ENCODE results near the gene FRMD4A.

FRMD4A gene

DNA sequence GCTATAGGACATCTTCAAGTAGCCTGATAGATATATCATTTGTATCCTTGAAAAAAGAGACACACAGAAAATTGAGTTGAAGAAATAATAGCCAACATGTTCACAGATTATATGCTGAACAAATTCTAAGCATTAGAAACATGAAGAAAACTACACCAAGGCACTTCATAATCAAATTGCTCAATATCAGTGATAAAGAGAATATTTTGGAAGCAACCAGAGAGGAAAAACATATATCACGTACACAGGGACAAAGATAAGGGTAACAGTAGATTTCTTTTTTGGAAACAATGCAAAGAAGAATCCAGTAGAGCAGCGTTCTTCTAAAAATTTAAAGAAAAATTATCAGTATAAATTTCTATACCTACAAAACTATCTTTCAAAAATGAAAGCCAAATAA, 6.0 kb upstream of the FRMD4A start:
- DNase-seq, result no peak

DNA sequence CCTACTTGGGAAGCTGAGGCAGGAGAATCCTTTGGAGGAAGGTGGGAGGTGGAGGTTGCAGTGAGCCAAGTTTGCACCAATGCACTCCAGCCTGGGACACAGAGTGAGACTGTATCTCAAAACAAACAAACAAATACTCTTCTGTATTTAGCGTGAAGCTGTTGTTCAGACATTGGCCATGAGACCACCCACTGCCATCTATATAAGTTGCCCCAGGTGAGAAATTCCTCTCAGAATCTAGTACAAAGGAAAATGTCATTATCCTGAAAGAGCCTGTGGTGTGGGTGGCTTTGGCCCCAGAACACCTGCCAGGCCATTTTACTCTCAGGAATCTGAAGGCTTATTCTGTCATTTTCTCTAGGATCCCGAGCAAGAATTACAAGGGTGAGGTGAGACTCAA, 4.0 kb upstream of the FRMD4A start:
- no peak for DNase-seq

DNA sequence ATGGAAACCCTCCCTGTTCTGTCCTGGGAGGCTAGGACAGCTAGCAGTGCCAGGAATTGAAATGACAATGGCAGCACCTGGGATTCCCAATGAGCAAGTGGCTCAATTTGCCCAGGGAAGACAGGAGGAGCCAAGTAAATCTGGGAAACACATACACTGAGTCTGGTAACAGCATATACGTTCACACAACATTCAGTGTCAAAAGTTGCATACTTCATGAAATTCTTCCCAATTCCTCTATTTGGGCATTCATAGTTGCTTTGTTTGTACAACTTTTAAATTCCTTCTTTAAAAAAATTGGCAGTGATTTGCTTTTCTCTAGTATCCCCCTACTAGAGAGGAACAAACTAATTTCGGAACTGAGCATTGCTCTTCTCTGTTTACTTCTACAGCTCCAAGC, 2.9 kb upstream of the FRMD4A start:
- no peak for DNase-seq

DNA sequence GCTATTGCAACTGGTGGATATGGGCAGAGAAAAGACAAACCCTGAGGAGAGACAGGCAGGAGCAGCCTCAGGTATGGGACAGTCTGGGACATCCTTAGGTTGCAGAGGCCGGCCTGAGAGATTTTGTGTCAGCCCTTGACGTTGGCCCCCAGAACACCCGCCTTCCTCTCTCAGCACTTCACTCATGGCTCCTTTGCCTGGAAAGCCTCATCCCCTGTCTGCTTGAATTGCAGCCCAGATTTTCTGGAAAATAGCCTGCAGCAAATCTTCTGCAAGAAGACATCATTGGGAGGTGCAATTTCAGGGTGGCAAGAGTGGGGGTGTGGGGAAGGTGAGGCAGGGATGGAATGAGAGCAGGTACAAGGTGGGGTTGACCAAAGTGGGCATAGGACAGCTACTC, 2.2 kb upstream of the FRMD4A start:
- no peak for DNase-seq

DNA sequence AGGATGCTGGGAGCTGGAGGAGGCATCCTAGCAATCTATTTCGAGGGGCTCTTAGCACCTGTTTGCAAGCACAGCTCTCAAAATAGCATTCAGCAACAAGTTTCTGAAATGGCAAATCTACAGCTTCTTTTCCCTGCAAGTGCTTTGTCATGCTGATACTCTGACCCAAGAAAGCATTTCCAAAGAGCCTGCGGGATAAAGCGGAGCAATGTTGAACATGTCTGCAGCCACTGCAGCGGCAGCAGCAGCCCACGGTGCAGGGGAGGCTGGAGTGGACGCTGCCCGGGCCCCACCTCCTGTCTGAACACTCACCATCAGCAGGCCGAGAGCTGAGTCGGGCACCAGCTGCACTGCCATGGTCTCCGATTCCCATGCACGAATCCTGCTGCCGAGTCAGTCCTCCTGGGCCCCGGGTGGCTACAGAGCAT, 964 bp downstream of the FRMD4A start:
- no peak for DNase-seq

DNA sequence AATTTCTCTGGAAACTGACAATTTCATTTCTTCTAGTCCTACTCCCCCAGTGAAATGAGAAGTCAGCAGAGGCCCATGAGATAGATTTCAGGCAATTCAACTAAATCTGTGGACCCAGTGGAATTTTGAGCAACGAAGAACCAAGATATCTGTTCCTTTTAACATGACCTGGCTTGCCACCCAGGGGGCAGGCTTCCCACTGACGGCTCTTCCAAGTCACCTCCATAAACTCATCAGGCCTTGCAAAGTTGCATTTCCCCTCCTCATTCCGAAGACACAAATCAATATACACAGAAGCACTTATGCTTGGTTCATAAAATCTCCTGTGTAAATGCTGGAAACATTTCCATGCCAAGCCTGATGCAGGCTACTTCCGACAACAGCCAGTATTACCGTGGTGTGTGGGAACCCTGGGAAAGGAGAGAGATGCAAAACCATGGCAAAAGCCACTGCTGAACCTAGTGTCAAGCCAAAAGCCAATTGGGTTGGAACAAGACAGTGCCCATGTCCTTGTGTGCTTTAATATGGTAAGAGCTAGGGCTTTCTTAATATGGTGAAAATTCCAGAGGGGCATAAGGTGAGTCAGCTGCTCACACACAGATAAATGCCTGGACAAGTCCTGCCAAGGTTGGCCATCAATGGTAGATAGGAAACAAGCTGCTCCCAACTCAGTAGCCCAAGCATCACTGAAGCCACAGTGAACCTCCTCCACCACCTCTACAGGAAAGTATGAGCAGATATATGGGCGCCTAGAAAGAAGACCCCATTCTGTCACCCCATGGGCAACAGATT, 1.6 kb downstream of the FRMD4A start:
- DNase-seq, result no peak

DNA sequence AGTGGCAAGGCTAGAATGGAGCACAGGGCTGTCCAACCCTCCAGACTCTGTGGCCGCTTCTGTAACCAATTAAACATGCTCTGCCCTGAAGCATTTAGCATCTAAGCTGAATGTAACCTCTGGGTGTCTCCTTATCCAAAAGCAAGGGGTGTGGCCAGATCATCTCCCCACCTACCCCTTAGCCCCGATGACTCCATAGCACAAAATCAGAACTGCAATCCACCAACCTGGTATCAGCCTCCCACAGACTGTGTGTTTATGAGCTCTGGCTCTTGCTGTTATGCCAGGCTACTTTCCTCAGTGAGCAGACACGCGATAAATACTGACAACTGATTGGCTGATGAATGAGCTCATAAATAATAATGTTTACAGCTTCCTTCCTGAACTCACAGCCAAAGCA, 3.2 kb downstream of the FRMD4A start:
- no peak for DNase-seq

DNA sequence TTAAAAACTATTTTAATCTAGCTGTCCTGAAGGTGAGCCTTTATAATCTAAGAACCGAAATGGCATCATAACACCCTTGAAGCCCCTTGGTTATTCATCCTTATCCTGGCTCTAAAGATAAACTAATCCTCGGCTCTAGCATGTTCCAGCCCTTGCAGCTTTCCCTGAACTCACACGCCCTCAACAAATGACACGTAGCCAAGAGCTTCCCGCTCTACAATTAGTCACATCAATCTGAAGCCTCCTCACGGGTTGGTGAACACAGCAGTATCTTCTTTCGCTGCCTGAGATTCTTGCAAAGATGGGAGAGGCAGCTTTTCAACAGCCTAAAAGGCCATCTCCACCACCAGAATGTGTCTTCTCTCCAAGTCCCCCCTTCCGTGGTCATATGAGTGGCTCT, 4.1 kb downstream of the FRMD4A start:
- DNase-seq, result no peak

DNA sequence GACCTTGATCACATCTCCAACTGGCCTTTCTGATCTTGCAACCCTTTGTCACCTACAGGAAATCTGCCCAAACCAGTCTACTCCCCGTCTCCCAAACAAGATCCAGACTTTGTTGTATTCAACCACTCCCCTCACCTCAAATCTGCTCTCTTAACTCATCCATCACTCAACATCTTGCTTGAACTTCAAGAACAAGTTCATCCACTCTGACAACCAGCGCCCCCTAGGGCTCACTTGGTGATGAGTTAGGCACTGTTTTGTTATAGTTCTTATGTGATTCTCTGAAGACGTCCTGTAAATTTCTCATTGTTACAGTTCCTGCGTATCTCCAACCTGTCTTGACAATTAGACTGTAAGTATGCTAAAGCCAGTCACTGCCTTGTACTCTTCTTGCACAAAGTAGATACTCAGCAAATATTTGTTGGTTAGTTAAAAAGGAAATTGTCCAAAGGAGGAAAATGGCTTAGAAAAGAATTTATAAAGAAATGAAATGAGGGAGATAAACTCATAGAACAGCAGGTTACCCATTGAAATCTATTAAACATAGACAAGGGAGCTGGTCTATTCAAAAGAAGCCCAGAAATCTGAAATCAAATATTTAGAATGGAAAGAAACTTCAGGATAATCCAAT, 5.3 kb downstream of the FRMD4A start:
- peak; percentile 83 for DNase-seq

DNA sequence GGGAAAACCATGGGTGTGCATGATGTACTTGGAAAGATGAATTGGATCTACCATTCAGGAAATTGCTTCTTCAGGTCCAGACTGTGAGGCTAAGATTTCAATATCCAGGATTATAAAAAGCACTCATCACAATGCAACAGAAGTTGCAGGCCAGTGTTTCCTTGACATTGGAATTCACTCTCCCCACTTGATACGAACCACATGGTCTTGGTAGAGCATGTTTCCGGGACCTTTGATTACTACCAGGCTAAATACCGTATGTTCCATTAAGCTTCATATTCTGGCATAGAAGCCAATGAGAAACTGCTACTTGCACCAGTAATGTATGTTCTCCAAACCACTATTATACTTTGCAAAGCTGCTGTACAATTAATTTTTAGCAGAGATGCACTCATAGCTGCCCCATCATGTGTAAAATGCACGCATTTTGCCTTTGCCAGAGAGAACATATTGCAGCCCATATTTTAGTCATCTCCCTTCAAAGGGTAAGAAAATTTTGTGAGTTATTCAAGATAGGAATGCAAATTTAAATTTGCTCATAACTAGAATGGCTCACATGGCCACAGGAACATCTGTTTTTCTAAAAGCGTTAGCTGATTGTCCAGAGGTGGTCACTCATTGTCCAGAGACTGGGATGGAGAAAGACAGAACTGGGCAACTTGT, 8.1 kb downstream of the FRMD4A start:
- DNase-seq, result no peak

DNA sequence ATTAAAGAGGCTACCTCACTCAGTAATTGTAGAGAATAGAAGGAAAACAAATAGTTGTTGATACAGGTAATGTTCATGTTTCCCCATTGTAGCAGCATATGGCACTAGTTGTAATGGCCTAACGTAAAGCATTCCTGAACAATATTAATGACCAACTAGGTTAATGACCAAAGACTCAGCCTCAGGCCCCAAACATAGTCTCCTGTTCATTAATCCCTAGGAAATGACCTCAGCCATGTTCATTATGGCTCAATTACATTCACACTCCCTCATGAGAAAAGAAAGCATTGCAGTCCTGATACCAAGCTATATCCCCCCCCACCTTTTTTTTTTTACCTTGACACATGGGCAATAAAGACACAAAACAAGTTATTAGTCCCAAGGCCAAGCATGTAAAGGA, 12.7 kb downstream of the FRMD4A start:
- DNase-seq, result no peak

DNA sequence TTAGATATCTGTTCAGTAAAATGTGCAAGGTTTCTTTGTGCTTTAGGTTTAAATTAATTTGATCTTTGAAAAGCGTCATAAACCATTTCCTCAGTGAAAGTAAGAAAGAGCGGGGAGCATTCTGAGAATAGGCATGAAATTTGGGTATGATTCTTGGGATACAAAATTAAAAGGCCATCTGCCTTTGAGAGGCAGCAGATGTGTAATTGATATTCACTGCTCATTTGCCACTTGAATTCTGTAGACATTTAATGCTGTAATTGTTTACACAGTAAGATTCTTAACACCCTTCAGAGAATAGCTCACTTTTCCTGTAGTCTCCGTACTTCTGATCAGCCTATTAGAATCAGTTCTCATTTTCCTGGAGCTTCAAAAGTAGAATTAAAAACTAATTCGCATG, 18.7 kb downstream of the FRMD4A start:
- no peak for DNase-seq

DNA sequence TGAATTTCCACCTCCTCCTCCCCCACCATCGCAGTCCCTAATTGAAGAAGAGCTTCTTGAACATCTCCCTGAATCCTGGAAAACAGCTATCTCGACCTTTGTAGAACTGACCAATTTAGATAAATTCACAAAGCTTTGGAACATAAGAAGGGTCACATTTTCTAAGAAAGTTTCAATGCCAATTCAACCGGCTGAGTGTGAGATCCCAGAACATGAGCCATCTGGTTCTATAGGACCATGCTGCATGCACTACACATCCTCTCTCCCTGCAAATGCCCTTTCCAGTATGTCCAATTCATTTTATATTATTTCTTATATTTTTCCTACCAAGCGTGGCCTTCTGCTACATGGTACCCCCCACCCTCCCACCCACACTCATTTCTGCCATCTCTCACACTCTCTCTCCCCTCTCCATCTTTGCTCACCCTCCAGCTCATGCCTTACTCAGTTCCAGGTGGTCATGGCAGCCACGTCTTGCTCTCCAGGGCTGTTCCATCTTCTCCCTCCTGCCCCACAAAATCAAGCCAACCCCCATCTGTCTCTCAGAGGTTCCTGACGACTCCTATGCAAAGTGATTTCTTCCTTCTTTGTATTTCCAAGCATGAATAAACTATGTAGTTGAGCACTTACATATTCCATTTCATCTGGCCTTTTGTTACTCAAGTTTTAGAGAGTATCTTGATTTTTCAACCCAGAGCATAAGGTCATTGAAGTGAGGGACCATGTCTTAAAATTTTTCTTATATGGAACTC, 19.3 kb downstream of the FRMD4A start:
- no peak for DNase-seq

DNA sequence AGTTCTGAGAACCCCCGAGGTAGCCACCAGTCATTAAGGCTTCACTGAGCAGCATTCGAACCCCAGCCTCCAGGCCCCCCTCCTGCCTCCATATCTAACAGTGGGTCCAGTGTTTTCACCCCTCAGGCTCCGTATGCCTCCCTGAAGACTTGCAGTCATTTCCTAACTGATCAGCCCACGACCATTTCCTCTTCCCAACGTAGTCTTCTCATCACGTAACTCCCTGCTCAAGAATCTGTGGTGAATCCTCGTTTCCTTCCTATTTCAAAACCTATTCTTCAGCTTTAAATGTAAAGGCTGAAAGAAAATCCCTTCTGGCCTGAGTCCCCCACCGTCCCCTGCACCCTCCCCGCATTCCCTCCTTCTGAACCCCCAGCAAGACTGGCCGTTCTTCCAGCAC, 21.1 kb downstream of the FRMD4A start:
- DNase-seq, result no peak

DNA sequence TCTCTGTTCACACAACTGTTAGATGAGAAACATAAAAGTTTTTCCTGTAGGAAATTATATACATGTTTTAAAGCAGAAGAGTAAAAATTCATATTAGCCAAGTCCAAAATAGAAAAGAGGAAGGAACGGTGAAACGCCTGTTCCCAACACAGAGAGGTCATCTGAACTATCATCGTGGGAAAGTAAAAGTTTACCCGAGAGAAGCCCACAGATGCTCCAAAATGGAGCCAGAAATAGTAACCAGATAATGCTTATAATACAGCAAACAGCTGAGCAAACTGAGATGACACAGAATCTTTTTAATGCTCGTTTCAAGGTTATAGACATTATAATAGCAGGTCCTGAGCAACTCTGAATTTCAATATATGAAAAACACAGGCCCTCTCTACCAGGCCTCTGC, 24.5 kb downstream of the FRMD4A start:
- DNase-seq, result no peak

DNA sequence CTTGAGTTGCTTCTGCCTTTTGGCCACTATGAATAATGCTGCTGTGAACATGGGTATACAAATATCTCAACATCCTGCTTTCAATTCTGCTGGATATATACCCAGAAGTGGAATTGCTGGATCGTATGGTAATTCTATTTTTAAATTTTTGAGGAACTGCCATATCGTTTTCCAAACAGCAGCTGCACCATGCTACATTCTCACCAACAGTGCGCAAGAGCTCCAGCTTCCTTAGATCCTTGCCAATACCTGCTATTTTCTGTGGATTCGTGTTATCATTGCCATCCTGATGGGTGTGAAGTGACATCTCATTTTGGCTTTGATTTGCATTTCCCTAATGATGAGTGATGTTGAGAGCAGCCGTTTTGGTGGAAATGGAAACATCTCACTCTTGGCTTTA, 26.7 kb downstream of the FRMD4A start:
- no peak for DNase-seq

DNA sequence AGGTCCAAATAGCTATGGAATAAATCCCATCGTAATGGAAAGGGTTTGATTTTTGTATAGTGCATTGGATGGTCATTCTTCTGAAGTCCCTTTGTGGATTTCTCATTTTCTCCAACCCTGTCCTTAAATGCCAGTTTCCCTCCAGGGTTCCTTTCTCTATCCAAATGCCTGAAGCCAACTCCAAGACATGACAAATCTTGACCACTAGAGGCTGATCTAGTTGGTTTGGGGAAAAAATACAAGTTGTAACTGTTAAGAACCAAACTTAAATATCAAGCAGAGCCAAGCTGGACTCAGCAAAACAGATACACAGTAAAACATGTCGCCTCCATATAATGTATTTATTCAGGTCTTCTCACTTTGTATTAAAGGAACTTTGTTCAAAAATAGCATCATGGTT, 28.7 kb downstream of the FRMD4A start:
- no peak for DNase-seq

DNA sequence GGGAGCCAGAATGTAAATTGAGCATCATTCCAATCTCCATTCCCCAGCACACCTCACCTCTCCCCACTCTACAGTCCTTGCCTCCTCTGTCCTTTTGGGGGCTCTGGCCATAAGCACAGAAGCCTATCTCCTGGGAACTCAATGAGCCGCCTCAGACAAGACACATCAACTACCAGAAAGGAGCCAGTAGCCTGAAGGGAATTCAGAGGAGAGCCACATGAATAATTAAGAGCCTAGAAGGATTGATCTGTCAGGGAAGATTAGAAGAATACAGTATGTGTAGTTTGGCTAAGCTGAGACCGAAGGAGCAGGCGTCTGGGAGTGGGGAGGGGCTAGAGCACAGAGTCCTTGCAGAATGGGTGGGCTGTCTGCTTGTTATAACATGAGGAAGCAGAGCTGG, 31.2 kb downstream of the FRMD4A start:
- no peak for DNase-seq

DNA sequence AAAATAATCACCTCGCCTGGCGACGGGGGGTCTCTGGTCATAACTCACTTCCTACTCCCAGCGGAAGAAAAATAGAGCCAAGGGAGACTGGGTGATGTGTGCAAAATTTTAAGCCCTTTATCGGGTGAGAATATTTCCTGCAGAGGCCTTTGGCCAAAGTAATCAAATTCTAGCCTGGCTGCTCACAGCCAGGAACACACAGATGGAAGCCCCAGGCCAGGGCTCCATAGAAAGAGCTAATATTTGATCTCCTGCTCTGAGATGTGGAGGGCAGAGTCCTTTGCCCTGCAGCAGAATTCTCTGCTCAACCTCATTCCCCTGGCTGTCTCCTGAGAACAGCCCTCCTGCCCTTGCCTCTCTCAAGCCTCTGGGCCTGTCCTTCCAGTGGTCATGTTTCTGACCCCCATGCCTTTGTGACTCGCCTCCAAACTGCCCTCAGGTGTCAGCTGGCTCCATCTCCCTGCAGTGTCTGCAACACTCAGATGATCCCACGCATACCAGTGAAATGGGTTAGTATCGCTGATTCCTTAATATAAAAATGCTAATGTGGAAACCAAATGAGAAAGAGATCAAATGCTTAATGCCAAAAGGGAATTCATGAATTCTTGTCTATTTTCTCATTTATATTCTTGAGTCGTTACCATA, 34.5 kb downstream of the FRMD4A start:
- DNase-seq, result no peak

DNA sequence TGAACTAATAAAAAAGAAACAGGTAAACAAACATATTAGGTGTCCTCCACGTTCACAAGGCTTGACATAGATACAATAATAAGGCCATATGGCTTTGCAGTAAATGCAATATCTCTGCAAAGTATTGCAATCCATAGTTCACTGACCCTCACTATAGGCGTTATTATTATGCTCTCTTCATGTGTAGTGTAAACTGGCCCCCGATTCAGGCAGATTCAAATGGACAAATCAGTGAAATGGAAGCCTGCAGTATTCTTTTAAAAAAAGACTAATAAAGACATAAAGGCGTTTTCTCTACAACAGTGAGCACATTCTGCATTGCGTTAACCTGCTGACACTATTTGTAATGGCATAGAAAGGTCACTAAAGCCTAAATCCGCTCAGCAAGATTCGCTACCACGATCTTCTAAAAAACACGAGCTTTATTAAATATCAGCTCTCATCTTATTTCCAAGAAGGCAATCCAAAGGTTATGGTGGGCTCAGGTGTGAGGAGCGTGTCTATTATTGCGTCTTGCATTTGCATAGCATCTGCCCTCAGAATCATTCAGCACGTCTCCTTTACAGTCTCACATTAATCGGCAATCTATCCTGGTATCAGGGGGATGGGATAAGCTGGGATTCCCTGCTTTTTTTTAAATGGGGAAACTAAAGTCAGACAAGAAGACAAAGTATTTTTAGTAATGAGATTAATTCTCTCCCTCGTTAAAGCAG, 36.2 kb downstream of the FRMD4A start:
- no peak for DNase-seq

DNA sequence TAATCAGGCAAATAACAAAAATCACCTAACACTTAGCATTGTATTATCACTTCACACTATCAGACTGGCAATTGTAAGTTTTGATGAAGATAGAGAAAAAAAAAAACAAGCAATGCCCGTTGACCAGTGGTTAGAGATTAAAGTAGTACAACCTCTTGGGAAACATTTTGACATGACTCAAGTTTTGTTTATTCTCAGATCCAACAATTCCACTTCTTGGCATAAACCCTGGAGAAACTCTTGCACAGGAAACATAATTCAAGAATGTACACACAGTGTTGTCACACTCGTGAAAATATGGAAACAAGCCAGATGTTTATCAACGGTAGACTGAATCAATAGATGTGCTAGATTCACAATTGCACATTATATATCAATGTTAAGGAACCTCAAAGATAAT, 37.2 kb downstream of the FRMD4A start:
- DNase-seq, result no peak

DNA sequence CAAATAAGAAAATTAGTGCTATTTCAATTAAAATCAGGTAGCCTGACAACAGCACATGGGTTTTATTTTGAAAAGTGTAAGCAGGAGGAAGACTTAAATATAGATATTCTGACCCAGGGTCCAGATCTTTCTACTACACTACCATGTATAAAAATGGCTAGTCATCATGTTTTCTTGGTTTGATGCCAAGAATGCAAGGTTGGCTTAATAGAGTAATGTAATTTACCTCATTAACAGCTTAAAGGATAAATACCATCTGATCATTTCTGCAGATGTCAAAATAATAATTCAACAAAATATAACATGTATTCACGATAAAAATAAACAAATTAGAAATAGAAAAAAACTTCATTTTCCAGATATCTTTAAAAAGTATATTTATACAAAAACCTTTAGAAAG, 39.4 kb downstream of the FRMD4A start:
- no peak for DNase-seq

Measured in activated CD4-positive, alpha-beta T cell treated with anti-CD3 and anti-CD28 coated beads for 48 hours (primary cell).